Suprapubic skin (tissue), 4 donors: ENCODE data around the gene SACM1L. TPM values are rescaled to one million over a fixed set of nuclear protein-coding genes. Genes with fewer than 3 reads are reported as not detected.

Source experiments
- DNase-seq, 2 donors: peaks; one replicate each; pipeline ENCODE4 v3.0.0-alpha.2; 2019; ENCODE audit warnings: low spot score in 2 of 2
- H3K27ac ChIP-seq: fragments of 200-600 bp; sonication (generic); one replicate; pipeline ENCODE4 v1.5.1; 2019
- H3K27me3 ChIP-seq: fragments of 200-600 bp; sonication (generic); one replicate; pipeline ENCODE4 v1.5.1; 2019
- H3K36me3 ChIP-seq: fragments of 200-600 bp; sonication (generic); one replicate; pipeline ENCODE4 v1.5.1; 2019
- H3K4me1 ChIP-seq: fragments of 200-600 bp; sonication (generic); one replicate; pipeline ENCODE4 v1.5.1; 2019
- H3K4me3 ChIP-seq: fragments of 200-600 bp; sonication (generic); one replicate; pipeline ENCODE4 v1.5.1; 2019; ENCODE audit warnings: mild to moderate bottlenecking
- H3K9me3 ChIP-seq: fragments of 200-600 bp; sonication (generic); one replicate; pipeline ENCODE4 v1.5.1; 2019
- EP300 ChIP-seq: sonication (generic); formaldehyde crosslinking; IDR thresholded peaks from one replicate; pipeline ENCODE4 v1.6.1; 2017; ENCODE audit warnings: antibody characterized with exemption
- POLR2A ChIP-seq, 2 donors: fragments of 450-650 bp; IDR thresholded peaks; one replicate each; pipeline ENCODE4 v1.6.1; 2017; ENCODE audit warnings: antibody characterized with exemption in 2 of 2, mild to moderate bottlenecking in 2 of 2, moderate library complexity in 2 of 2
- POLR2AphosphoS5 ChIP-seq, 3 donors: sonication (generic); formaldehyde crosslinking; IDR thresholded peaks; one replicate each; pipeline ENCODE4 v1.6.1; 2017; ENCODE audit warnings: antibody characterized with exemption in 3 of 3
- WGBS: methylation state at CpG from one replicate; pipeline ENCODE4 v1.1.5; 2018; 5-methylcytosine and 5-hydroxymethylcytosine counted together
- total RNA-seq, 4 donors: library from RNA; depleted of rRNA; stranded (reverse); fragments of >200 nt; gene quantifications; one replicate each; pipeline ENCODE4 v1.1.0, GENCODE V29; 2016
- TF ChIP-seq, protein P1 (sequence below), 2 donors: fragments of 200-600 bp in 1 of 2; fragments of 450-650 bp in 1 of 2; sonication (generic) in 1 of 2; IDR thresholded peaks; one replicate each; pipeline ENCODE4 v1.5.1; 2016 to 2019; ENCODE audit warnings: antibody characterized with exemption in 2 of 2, mild to moderate bottlenecking in 1 of 2, moderate library complexity in 1 of 2

The SACM1L gene
- total RNA-seq, 4 donors from 2014 or later: 22.8 to 48.9 (median 31.2) TPM

DNA sequence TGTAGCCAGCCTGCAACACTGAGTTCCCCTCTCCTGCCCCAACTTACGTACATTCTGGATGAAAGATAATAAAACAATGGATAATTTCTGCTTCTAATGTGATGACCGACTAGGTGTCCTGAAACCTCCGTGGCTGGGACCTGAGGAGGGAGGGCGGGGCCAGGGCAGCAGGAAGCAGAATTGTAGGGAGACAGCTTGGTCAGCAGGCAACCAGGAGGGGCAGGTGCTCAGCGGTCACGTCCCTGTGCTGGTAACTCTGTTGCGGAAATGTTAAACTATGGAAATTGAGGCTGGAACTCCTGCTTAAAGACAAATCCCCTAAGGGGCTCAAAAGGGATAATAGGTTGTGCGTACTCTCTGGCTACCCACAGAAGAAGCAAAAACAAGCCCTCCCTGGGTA, 76.8 kb downstream of the SACM1L start:
- Histone ChIP-seq H3K27me3 (no peaks in the 10 kb centered on the region), H3K9me3 (no peaks in the 10 kb centered on the region), H3K4me1 (no peaks in the 10 kb centered on the region), H3K27ac (no peak overlapping the region), H3K36me3 (no peaks in the 10 kb centered on the region), H3K4me3 (no peak overlapping the region)
- DNase-seq: peak in 1 of 2 donors; percentile 67
- WGBS: 86% methylated on average over 8 of the region's 8 CpGs
- TF ChIP-seq POLR2AphosphoS5 (IDR thresholded peaks at IDR 0.05): no peak
- TF ChIP-seq POLR2A (IDR thresholded peaks at IDR 0.05): no peak
- TF ChIP-seq, protein P1, sequence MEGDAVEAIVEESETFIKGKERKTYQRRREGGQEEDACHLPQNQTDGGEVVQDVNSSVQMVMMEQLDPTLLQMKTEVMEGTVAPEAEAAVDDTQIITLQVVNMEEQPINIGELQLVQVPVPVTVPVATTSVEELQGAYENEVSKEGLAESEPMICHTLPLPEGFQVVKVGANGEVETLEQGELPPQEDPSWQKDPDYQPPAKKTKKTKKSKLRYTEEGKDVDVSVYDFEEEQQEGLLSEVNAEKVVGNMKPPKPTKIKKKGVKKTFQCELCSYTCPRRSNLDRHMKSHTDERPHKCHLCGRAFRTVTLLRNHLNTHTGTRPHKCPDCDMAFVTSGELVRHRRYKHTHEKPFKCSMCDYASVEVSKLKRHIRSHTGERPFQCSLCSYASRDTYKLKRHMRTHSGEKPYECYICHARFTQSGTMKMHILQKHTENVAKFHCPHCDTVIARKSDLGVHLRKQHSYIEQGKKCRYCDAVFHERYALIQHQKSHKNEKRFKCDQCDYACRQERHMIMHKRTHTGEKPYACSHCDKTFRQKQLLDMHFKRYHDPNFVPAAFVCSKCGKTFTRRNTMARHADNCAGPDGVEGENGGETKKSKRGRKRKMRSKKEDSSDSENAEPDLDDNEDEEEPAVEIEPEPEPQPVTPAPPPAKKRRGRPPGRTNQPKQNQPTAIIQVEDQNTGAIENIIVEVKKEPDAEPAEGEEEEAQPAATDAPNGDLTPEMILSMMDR (IDR thresholded peaks at IDR 0.05): no peak
- TF ChIP-seq EP300: no peak

DNA sequence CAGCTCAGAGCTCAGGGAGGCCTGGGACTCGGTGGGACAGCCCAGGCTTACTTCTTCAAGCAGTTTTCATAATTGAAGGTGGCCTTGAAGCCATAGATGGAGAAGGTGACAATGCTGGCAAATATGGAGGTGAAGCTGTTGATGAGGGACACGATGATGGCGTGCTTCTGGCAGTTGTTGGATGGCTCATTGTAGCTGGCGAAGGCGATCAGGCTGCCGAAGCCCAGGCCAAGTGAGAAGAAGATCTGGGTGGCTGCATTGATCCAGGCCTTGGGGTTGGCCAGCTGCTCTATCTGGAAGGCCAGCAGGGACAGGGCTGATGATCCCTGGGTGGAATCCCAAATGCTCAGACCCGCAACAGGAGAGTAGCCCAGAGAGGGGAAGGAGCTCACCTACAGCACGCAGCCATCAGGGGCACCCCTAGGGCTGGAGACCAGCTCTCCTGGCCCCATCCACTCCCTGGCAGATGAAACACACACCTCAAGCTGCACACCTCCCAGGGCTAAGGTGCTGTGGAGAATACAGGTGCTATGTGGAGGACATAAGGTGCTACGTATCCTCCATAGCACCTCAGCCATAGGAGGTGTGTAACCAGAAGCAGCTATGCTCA, 82.1 kb downstream of the SACM1L start:
- WGBS: 98% methylated on average over 9 of the region's 9 CpGs
- H3K9me3 ChIP-seq: no peaks in the 10 kb centered on the region
- H3K4me3 ChIP-seq: no peak overlapping the region
- H3K27ac ChIP-seq: no peak overlapping the region
- no peaks in the 10 kb centered on the region for H3K27me3 ChIP-seq
- no peak for TF ChIP-seq EP300
- TF ChIP-seq, protein P1 (IDR thresholded peaks at IDR 0.05): no peak
- no peak for TF ChIP-seq POLR2A (IDR thresholded peaks at IDR 0.05)
- TF ChIP-seq POLR2AphosphoS5 (IDR thresholded peaks at IDR 0.05): no peak
- H3K36me3 ChIP-seq: no peaks in the 10 kb centered on the region
- H3K4me1 ChIP-seq: no peaks in the 10 kb centered on the region
- DNase-seq: peak in 1 of 2 donors; percentile 53

DNA sequence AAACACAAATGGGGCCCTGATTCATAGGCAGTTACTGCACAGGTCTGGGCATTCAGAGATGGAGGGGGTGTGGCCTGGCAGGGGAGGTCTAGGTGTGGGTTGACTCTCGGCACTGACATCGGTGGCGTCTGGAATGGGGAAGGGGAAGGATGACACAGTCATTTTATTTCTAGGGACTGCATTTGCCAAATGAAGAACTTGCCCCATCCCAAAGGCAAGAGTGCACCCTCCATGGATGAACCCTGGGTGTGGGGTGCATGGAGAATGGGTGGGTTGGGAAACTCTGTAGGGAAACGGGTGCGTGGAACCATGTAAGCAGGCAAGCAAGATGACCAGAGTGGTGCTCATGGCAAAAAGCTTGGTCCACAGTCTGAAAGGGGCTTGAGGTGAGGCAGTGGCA, 82.6 kb downstream of the SACM1L start:
- no peaks in the 10 kb centered on the region for H3K36me3 ChIP-seq
- H3K9me3 ChIP-seq: no peaks in the 10 kb centered on the region
- H3K27ac ChIP-seq: no peak overlapping the region
- H3K4me1 ChIP-seq: no peaks in the 10 kb centered on the region
- TF ChIP-seq, protein P1 (IDR thresholded peaks at IDR 0.05): no peak
- no peak for TF ChIP-seq EP300
- TF ChIP-seq POLR2AphosphoS5 (IDR thresholded peaks at IDR 0.05): no peak
- TF ChIP-seq POLR2A (IDR thresholded peaks at IDR 0.05): no peak
- no peak overlapping the region for H3K4me3 ChIP-seq
- H3K27me3 ChIP-seq: no peaks in the 10 kb centered on the region
- WGBS: 86% methylated on average over 5 of the region's 5 CpGs
- peak in 1 of 2 donors; percentile 23 for DNase-seq

DNA sequence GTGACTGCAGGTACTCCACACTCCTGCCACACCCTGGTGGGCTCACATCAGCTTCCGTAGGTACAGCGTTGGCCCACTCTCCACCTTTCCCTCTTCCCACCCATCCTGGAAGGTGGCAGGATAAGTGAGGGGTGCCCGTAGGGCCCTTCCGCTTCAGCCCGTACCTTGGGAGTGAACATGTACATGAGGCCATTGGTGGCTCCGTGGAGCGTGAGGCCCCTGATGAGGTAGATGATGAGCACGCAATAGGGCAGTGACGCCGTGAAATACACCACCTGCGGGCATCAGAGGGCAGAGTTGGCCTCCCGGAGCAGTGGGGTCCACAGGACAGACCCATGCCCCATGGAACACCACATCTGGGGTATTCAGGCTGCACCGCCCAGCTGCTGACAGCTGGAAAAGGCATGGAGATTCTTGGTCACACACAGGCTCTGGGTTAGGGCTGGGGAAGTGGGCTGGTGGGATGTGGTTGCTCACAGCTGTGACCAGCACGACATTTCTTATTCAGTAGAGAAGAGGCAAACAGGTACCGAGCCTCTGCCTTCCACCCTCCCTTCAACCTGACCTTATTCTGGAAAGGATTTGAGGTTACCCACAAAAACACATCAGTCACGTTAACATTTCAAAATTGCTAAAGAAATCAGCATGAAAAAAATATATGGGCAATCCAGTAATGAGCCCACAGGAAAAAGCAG, 83.3 kb downstream of the SACM1L start:
- H3K9me3 ChIP-seq: no peaks in the 10 kb centered on the region
- H3K4me3 ChIP-seq: no peak overlapping the region
- H3K27ac ChIP-seq: no peak overlapping the region
- 86% methylated on average over 13 of the region's 16 CpGs for WGBS
- no peaks in the 10 kb centered on the region for H3K4me1 ChIP-seq
- TF ChIP-seq, protein P1 (IDR thresholded peaks at IDR 0.05): no peak
- TF ChIP-seq POLR2A (IDR thresholded peaks at IDR 0.05) (no peak), EP300 (no peak), POLR2AphosphoS5 (IDR thresholded peaks at IDR 0.05) (no peak)
- H3K36me3 ChIP-seq: no peaks in the 10 kb centered on the region
- peak in 1 of 2 donors; percentile 54 for DNase-seq
- no peaks in the 10 kb centered on the region for H3K27me3 ChIP-seq

DNA sequence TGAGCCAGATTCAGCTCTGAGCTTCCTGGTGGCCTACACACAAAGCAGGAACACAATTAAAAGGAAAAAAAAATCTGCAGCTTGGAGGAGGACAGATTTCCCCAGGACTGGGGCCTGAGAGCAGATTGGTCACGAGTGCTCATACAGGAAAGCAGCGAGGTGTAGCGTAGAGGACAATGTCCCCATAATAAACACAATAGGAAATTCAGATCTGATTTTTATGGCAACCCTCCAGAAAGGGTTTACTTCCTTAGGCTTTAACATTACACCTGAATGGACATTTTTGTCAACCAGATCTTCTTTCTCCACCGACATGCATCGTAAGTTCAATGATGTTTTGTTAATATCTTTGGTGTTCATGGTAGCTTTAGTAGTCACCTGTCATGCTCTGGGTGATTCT, 83.9 kb downstream of the SACM1L start:
- TF ChIP-seq EP300: no peak
- TF ChIP-seq, protein P1 (IDR thresholded peaks at IDR 0.05): no peak
- no peak for TF ChIP-seq POLR2AphosphoS5 (IDR thresholded peaks at IDR 0.05)
- TF ChIP-seq POLR2A (IDR thresholded peaks at IDR 0.05): no peak
- 84% methylated on average over 5 of the region's 5 CpGs for WGBS
- Histone ChIP-seq H3K4me1 (no peaks in the 10 kb centered on the region), H3K9me3 (no peaks in the 10 kb centered on the region), H3K27me3 (no peaks in the 10 kb centered on the region), H3K4me3 (no peak overlapping the region), H3K36me3 (no peaks in the 10 kb centered on the region), H3K27ac (no peak overlapping the region)
- no peak for DNase-seq
